ENCODE results near the gene ZNF263. TPM values are rescaled to one million over a fixed set of nuclear protein-coding genes. Genes with fewer than 3 reads are reported as not detected.

The ZNF263 gene
- total RNA-seq, 2 experiments from 2014 or later: 27.6 to 65.9 TPM

GRCh38 chr16:3234857-3235561 lies 48.3 kb upstream of the ZNF263 start, which contains the start of gene ZNF200:
TSS of gene ZNF200 (minus strand) at chr16:3235158. CDS start at chr16:3233755, 1,403 bp downstream.
- TF ChIP-seq CTCF (conservative IDR thresholded peaks at IDR 0.05; ENCODE audit: low read length): no peak
- Histone ChIP-seq H3K4me2 (ENCODE audit: low read length) (peak within 1 kb of the TSS; percentile 87), H3K4me1 (ENCODE audit: insufficient read depth, low read length, poor library complexity, severe bottlenecking) (peaks cover 19% of the 10 kb centered on the region), H3K27ac (ENCODE audit: low read depth, low read length, poor library complexity, severe bottlenecking) (peak within 1 kb of the TSS; percentile 72), H2AFZ (ENCODE audit: low read length) (peak within 1 kb of the TSS; percentile 63), H4K20me1 (ENCODE audit: insufficient read depth, low read length) (no peaks in the 10 kb centered on the region), H3K36me3 (ENCODE audit: insufficient read depth, low read length) (peaks cover 38% of the 10 kb centered on the region), H3K4me3 (ENCODE audit: low read depth, low read length, poor library complexity, severe bottlenecking) (peak within 1 kb of the TSS; percentile 92), H3K9me2 (ENCODE audit: insufficient read depth, low read length) (no peaks in the 10 kb centered on the region), H3K9me3 (ENCODE audit: low read length) (no peaks in the 10 kb centered on the region), H3K79me2 (ENCODE audit: insufficient read depth, low read depth, low read length) (peaks cover 16% of the 10 kb centered on the region; the same call in 1 of the 2 replicates)
- no TSS peak for BruUV-seq (replicated peaks)
- intact Hi-C loops (cut with micrococcal nuclease; ENCODE audit: unreplicated experiment): loop anchor here (1.0 kb wide), 1 partner anchor 48 kb away; the partner anchor contains the start of gene ZNF263
- DNase-seq (ENCODE audit: low spot score): peak; percentile 96
- POLR2A ChIA-PET: no interaction called here
- CTCF ChIA-PET (ENCODE audit: unreplicated experiment): interaction anchor here (0.5 kb wide), 1 partner anchor 206 kb away, joined by 4 read pairs; no protein-coding TSS in a partner anchor

DNA sequence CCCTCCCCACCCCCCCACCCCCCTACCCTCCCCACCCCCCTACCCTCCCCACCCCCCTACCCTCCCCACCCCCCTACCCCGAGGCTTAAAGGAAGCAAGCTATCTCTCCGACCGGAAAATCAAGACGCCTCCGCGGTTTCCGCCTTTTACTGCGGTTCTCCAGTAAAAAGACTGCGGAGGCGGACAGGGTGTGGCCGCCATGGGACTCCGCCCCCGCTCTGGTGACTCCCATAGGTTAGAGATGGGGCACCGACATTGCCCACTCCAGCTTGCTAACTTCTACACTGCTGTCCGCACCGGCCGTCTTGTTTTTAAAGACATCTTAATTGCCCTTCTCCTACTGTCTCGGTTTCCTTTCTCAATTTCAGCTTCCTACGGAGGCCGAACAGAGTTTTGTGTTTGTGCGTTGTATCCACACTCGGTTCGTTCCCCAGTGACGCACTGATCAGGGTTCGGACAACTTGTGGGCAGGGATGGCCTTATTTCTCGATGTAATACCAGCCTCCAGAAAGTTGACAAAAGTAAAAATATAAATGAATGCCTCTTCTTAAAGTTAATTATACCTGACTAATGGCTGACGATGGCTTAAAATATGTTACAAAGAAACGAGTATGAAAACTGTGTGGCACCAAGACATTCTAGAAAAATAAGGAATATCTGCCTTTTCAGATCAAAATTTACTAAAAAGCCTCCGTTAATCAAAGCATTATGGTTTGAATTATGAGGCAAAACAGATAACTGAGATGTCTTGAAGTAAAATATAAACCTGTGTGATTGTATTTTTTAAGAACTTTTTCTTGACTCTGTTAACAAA lies 47.2 kb upstream of the ZNF263 start:
- H3K36me3 ChIP-seq (ENCODE audit: insufficient read depth, low read length): peaks cover 27% of the 10 kb centered on the region
- intact Hi-C loops (cut with micrococcal nuclease; ENCODE audit: unreplicated experiment): loop anchor here (1.0 kb wide), 1 partner anchor 47 kb away; the partner anchor contains the start of gene ZNF263
- peaks cover 16% of the 10 kb centered on the region; the same call in 1 of the 2 replicates for H3K79me2 ChIP-seq (ENCODE audit: insufficient read depth, low read depth, low read length)
- TF ChIP-seq CTCF (conservative IDR thresholded peaks at IDR 0.05; ENCODE audit: low read length): no peak
- no peak for TF ChIP-seq EZH2phosphoT487 (IDR thresholded peaks at IDR 0.05; ENCODE audit: borderline replicate concordance, low read depth, low read length)
- CTCF ChIA-PET (ENCODE audit: unreplicated experiment): no interaction called here
- BruUV-seq (replicated peaks): no TSS peak
- no peaks in the 10 kb centered on the region for H3K9me3 ChIP-seq (ENCODE audit: low read length)
- no peak overlapping the region for H3K27ac ChIP-seq (ENCODE audit: low read depth, low read length, poor library complexity, severe bottlenecking)
- H3K4me1 ChIP-seq (ENCODE audit: insufficient read depth, low read length, poor library complexity, severe bottlenecking): peaks cover 19% of the 10 kb centered on the region
- no peaks in the 10 kb centered on the region for H3K9me2 ChIP-seq (ENCODE audit: insufficient read depth, low read length)
- POLR2A ChIA-PET: interaction anchor here (0.7 kb wide), 1 partner anchor 175 kb away, joined by 3 read pairs; no protein-coding TSS in a partner anchor
- H3K4me3 ChIP-seq (ENCODE audit: low read depth, low read length, poor library complexity, severe bottlenecking): no peak overlapping the region
- DNase-seq (ENCODE audit: low spot score): no peak
- H2AFZ ChIP-seq (ENCODE audit: low read length): no peak overlapping the region
- H4K20me1 ChIP-seq (ENCODE audit: insufficient read depth, low read length): no peaks in the 10 kb centered on the region
- H3K4me2 ChIP-seq (ENCODE audit: low read length): no peak overlapping the region

Data from OCI-LY7 (cell line).